HepG2 (cell line): ENCODE data around the gene BIRC3. TPM values are rescaled to one million over a fixed set of nuclear protein-coding genes. Genes with fewer than 3 reads are reported as not detected.

ENCODE experiments used
- ESRRA ChIP-seq: sonication (generic); formaldehyde crosslinking; IDR thresholded peaks from 2 replicates; pipeline ENCODE4 v1.5.1; 2020; ENCODE audit warnings: mild to moderate bottlenecking, low read depth, missing genetic modification reagents
- HMG20A ChIP-seq: IDR thresholded peaks from 2 replicates; pipeline ENCODE4 v1.6.1; 2016; ENCODE audit warnings: borderline replicate concordance
- IKZF5 ChIP-seq: IDR thresholded peaks from 2 replicates; pipeline ENCODE4 v1.6.1; 2018; ENCODE audit warnings: missing genetic modification reagents, mild to moderate bottlenecking, missing compliant biosample characterization
- JUNB ChIP-seq: sonication (generic); formaldehyde crosslinking; IDR thresholded peaks from 2 replicates; pipeline ENCODE4 v1.8.0; 2022; ENCODE audit warnings: missing genetic modification reagents, mild to moderate bottlenecking, borderline replicate concordance
- KAT8 ChIP-seq: IDR thresholded peaks from 2 replicates; pipeline ENCODE4 v1.6.1; 2016; ENCODE audit warnings: missing genetic modification reagents, missing compliant biosample characterization
- KDM1A ChIP-seq: IDR thresholded peaks from 2 replicates; pipeline ENCODE4 v1.6.1; 2016; ENCODE audit warnings: missing compliant biosample characterization
- MAX ChIP-seq: IDR thresholded peaks from 2 replicates; pipeline ENCODE4 v1.6.1; 2012; ENCODE audit warnings: inconsistent platforms
- MLLT10 ChIP-seq: sonication (generic); formaldehyde crosslinking; IDR thresholded peaks from 2 replicates; pipeline ENCODE4 v1.4.0; 2020; ENCODE audit warnings: missing genetic modification reagents
- NPAS2 ChIP-seq: sonication (generic); formaldehyde crosslinking; IDR thresholded peaks from 2 replicates; pipeline ENCODE4 v1.8.0; 2022; ENCODE audit warnings: mild to moderate bottlenecking, missing genetic modification reagents, borderline replicate concordance
- RFX1 ChIP-seq: fragments of 450-650 bp; IDR thresholded peaks from 2 replicates; pipeline ENCODE4 v1.6.1; 2017
- SMARCC2 ChIP-seq: fragments of 450-650 bp; IDR thresholded peaks from 2 replicates; pipeline ENCODE4 v1.6.1; 2017; ENCODE audit warnings: antibody characterized with exemption, mild to moderate bottlenecking
- SPEN ChIP-seq: sonication (generic); formaldehyde crosslinking; IDR thresholded peaks from 2 replicates; pipeline ENCODE4 v1.5.1; 2020; ENCODE audit warnings: low read depth, mild to moderate bottlenecking, missing genetic modification reagents
- TEF ChIP-seq: sonication (generic); formaldehyde crosslinking; IDR thresholded peaks from 2 replicates; pipeline ENCODE4 v1.5.0; 2020; ENCODE audit warnings: missing genetic modification reagents
- TFE3 ChIP-seq: IDR thresholded peaks from 2 replicates; pipeline ENCODE4 v1.6.1; 2016
- ZMAT3 ChIP-seq: sonication (generic); formaldehyde crosslinking; conservative IDR thresholded peaks from 2 replicates; pipeline ENCODE4 v1.7.0; 2021; ENCODE audit warnings: missing genetic modification reagents
- ZNF280B ChIP-seq: sonication (generic); formaldehyde crosslinking; IDR thresholded peaks from 2 replicates; pipeline ENCODE4 v1.5.0; 2020; ENCODE audit warnings: missing genetic modification reagents, mild to moderate bottlenecking, borderline replicate concordance
- ZNF512B ChIP-seq: sonication (generic); formaldehyde crosslinking; IDR thresholded peaks from 2 replicates; pipeline ENCODE4 v1.5.1; 2020; ENCODE audit warnings: missing genetic modification reagents, mild to moderate bottlenecking, borderline replicate concordance
- ZNF577 ChIP-seq: sonication (generic); formaldehyde crosslinking; IDR thresholded peaks from 2 replicates; pipeline ENCODE4 v1.4.0; 2020; ENCODE audit warnings: mild to moderate bottlenecking, low read depth, missing genetic modification reagents, borderline replicate concordance
- ZNF777 ChIP-seq: sonication (generic); formaldehyde crosslinking; IDR thresholded peaks from 2 replicates; pipeline ENCODE4 v1.4.0; 2020; ENCODE audit warnings: missing genetic modification reagents
- ZNF883 ChIP-seq: sonication (generic); formaldehyde crosslinking; IDR thresholded peaks from 2 replicates; pipeline ENCODE4 v1.5.1; 2020; ENCODE audit warnings: mild to moderate bottlenecking, missing genetic modification reagents; ENCODE audit errors: not compliant biosample characterization
- polyA plus RNA-seq, 8 experiments: library from polyadenylated mRNA; depleted of rRNA in 3 of 8; stranded (reverse) in 7 of 8; unstranded in 1 of 8; fragments of >200 nt; fragmentation: Illumina TruSeq in 4 of 8; extraction: Trizol in 4 of 8; gene quantifications; 2 replicates each; pipeline versions ENCODE4 v1.2.1 to v1.2.3, GENCODE V29; 2011 to 2016; ENCODE audit warnings: low read depth in 4 of 8, missing spikeins in 1 of 8, mixed read lengths in 1 of 8; ENCODE audit not compliant: insufficient read depth in 1 of 8
- total RNA-seq, 5 experiments: library from RNA; depleted of rRNA; stranded (reverse); fragments of >200 nt; fragmentation: Illumina TruSeq; extraction: Trizol; gene quantifications; 2 replicates each; pipeline ENCODE4 v1.2.3, GENCODE V29; 2016; ENCODE audit warnings: low read depth in 1 of 5

BIRC3 gene
- total and polyA plus RNA-seq, 2 of the 13 experiments (the other 11 are each of a cell fraction or from before 2014, with no cell fraction given): 0.41 to 4.2 TPM

GRCh38 chr11:102346748-102347461 lies 29.6 kb downstream of the BIRC3 start, which contains the start of gene BIRC2 (continued):
- TF ChIP-seq IKZF5: peak; percentile 78
- TF ChIP-seq KAT8 (CRISPR knock-in tag): peak; percentile 89
- no peak for TF ChIP-seq ZNF883 (CRISPR knock-in tag)
- no peak for TF ChIP-seq NPAS2 (CRISPR knock-in tag)
- TF ChIP-seq MLLT10 (CRISPR knock-in tag): no peak
- TF ChIP-seq JUNB (CRISPR knock-in tag): no peak
- TF ChIP-seq ZNF280B (CRISPR knock-in tag): no peak
- TF ChIP-seq SPEN (CRISPR knock-in tag): peak; percentile 93
- no peak for TF ChIP-seq TEF (CRISPR knock-in tag)
- no peak; the same call in 1 of the 2 replicates for TF ChIP-seq TFE3
- no peak for TF ChIP-seq RFX1
- peak; percentile 92 for TF ChIP-seq ZMAT3 (CRISPR knock-in tag)
- TF ChIP-seq HMG20A (CRISPR knock-in tag): peak; percentile 19; the same call in 1 of the 2 replicates
- peak; percentile 65 for TF ChIP-seq MAX
- peak; percentile 39; the same call in 1 of the 2 replicates for TF ChIP-seq ZNF512B (CRISPR knock-in tag)
- TF ChIP-seq ESRRA (CRISPR knock-in tag): no peak
- no peak for TF ChIP-seq SMARCC2
- no peak for TF ChIP-seq KDM1A (CRISPR knock-in tag)
- TF ChIP-seq ZNF777: peak; percentile 21; the same call in 1 of the 2 replicates
- TF ChIP-seq ZNF577 (CRISPR knock-in tag): no peak
